ENCODE results near the gene PCDH17. TPM values are rescaled to one million over a fixed set of nuclear protein-coding genes. Genes with fewer than 3 reads are reported as not detected.

The PCDH17 gene
- total and polyA plus RNA-seq, 9 of the 15 experiments (the other 6 are each of a cell fraction or from before 2014, with no cell fraction given): not detected

DNA sequence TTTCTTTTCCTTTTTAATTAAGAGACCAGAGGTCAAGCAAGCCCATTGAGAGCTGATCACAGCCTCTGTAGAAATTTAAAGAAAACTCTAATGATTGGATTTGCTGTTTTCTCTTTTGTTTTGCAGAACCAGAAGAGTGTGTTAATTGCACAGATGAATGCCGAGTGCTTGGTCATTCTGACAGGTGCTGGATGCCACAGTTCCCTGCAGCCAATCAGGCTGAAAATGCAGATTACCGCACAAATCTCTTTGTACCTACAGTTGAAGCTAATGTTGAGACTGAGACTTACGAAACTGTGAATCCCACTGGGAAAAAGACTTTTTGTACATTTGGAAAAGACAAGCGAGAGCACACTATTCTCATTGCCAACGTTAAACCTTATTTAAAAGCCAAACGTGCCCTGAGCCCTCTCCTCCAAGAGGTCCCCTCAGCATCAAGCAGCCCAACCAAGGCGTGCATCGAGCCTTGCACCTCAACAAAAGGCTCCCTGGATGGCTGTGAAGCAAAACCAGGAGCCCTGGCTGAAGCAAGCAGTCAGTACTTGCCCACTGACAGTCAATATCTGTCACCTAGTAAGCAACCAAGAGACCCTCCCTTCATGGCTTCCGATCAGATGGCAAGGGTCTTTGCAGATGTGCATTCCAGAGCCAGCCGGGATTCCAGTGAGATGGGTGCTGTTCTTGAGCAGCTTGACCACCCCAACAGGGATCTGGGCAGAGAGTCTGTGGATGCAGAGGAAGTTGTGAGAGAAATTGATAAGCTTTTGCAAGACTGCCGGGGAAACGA lies 93.1 kb downstream of the PCDH17 start:
- intact Hi-C loops (cut with micrococcal nuclease): no loop called here
- Histone ChIP-seq H3K27me3 (ENCODE audit: control insufficient read depth in 2 of 2, insufficient read depth in 2 of 2, low read length in 2 of 2) (no peaks in the 10 kb centered on the region), H3K9me1 (ENCODE audit: control insufficient read depth, insufficient read depth, low read length) (no peaks in the 10 kb centered on the region), H3K4me3 (no peak overlapping the region), H3K27ac (ENCODE audit: extremely low read depth, low read depth, low read length) (no peak overlapping the region), H3K36me3 (ENCODE audit: control insufficient read depth, insufficient read depth, low read length) (no peaks in the 10 kb centered on the region), H4K20me1 (replicated peaks; ENCODE audit: control insufficient read depth, insufficient read depth, low read length) (no peaks in the 10 kb centered on the region), H3K4me1 (replicated peaks in 1 of 2; ENCODE audit: control insufficient read depth in 2 of 2, insufficient read depth in 2 of 2, low read length in 2 of 2) (no peaks in the 10 kb centered on the region), H3K9me3 (replicated peaks; ENCODE audit: control insufficient read depth, insufficient read depth, low read depth, low read length) (no peaks in the 10 kb centered on the region), H3K9ac (ENCODE audit: insufficient read depth in 1 of 2, low read depth in 2 of 2, low read length in 2 of 2) (no peak overlapping the region), H2AFZ (ENCODE audit: low read depth, low read length) (no peak overlapping the region), H3K79me2 (ENCODE audit: control insufficient read depth, insufficient read depth, low read length) (no peaks in the 10 kb centered on the region), H3K4me2 (ENCODE audit: insufficient read depth, low read length) (no peak overlapping the region)
- in situ Hi-C loops (cut with MboI): no loop called here
- FAIRE-seq (no peak), DNase-seq (ENCODE audit: extremely low read depth in 1 of 4, low spot score in 3 of 4) (no peak), ATAC-seq (no peak)
- ChIA-PET POLR2A (no interaction called here), CTCF (ENCODE audit: low intra/inter-chr PET ratio) (no interaction called here)
- whole genome bisulfite sequencing (ENCODE audit: insufficient coverage, low coverage, missing lambda C conversion rate): 3% methylated on average over 8 of the region's 12 CpGs
- no TSS peak for BruUV-seq (replicated peaks)
- TF ChIP-seq, protein P1, sequence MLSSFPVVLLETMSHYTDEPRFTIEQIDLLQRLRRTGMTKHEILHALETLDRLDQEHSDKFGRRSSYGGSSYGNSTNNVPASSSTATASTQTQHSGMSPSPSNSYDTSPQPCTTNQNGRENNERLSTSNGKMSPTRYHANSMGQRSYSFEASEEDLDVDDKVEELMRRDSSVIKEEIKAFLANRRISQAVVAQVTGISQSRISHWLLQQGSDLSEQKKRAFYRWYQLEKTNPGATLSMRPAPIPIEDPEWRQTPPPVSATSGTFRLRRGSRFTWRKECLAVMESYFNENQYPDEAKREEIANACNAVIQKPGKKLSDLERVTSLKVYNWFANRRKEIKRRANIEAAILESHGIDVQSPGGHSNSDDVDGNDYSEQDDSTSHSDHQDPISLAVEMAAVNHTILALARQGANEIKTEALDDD (IDR thresholded peaks at IDR 0.05): no peak
- TF ChIP-seq ZNF175 (CRISPR knock-in tag; IDR thresholded peaks at IDR 0.05; ENCODE audit: low read depth): no peak
- no peak for TF ChIP-seq NRF1 (conservative IDR thresholded peaks at IDR 0.05 in 1 of 2, IDR thresholded peaks at IDR 0.05 in 1 of 2)
- no peak for TF ChIP-seq SNIP1 (IDR thresholded peaks at IDR 0.05; ENCODE audit: low read depth)
- no peak for TF ChIP-seq ARID1B (IDR thresholded peaks at IDR 0.05)
- no peak for TF ChIP-seq ZC3H4 (CRISPR knock-in tag; IDR thresholded peaks at IDR 0.05; ENCODE audit: borderline replicate concordance)
- no peak for TF ChIP-seq POLR2H (tag; IDR thresholded peaks at IDR 0.05; ENCODE audit: low read depth)
- TF ChIP-seq SAFB (IDR thresholded peaks at IDR 0.05; ENCODE audit: borderline replicate concordance, low read depth, low read length): no peak
- TF ChIP-seq ZNF133 (CRISPR knock-in tag; IDR thresholded peaks at IDR 0.05): no peak
- no peak for TF ChIP-seq HNRNPK (IDR thresholded peaks at IDR 0.05; ENCODE audit: low read depth, low read length, poor library complexity, severe bottlenecking)
- TF ChIP-seq SRSF7 (optimal IDR thresholded peaks at IDR 0.05; ENCODE audit: low read depth, low read length): no peak
- TF ChIP-seq, protein P2, sequence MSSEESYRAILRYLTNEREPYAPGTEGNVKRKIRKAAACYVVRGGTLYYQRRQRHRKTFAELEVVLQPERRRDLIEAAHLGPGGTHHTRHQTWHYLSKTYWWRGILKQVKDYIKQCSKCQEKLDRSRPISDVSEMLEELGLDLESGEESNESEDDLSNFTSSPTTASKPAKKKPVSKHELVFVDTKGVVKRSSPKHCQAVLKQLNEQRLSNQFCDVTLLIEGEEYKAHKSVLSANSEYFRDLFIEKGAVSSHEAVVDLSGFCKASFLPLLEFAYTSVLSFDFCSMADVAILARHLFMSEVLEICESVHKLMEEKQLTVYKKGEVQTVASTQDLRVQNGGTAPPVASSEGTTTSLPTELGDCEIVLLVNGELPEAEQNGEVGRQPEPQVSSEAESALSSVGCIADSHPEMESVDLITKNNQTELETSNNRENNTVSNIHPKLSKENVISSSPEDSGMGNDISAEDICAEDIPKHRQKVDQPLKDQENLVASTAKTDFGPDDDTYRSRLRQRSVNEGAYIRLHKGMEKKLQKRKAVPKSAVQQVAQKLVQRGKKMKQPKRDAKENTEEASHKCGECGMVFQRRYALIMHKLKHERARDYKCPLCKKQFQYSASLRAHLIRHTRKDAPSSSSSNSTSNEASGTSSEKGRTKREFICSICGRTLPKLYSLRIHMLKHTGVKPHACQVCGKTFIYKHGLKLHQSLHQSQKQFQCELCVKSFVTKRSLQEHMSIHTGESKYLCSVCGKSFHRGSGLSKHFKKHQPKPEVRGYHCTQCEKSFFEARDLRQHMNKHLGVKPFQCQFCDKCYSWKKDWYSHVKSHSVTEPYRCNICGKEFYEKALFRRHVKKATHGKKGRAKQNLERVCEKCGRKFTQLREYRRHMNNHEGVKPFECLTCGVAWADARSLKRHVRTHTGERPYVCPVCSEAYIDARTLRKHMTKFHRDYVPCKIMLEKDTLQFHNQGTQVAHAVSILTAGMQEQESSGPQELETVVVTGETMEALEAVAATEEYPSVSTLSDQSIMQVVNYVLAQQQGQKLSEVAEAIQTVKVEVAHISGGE (CRISPR knock-in tag; IDR thresholded peaks at IDR 0.05): no peak
- no peak for TF ChIP-seq RFX7 (CRISPR knock-in tag; IDR thresholded peaks at IDR 0.05)
- TF ChIP-seq ELF1 (tag; IDR thresholded peaks at IDR 0.05): no peak
- TF ChIP-seq, protein P3, sequence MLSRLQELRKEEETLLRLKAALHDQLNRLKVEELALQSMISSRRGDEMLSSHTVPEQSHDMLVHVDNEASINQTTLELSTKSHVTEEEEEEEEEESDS (CRISPR knock-in tag; IDR thresholded peaks at IDR 0.05): no peak
